Measurements from ENCODE around the gene TOLLIP.
"Not testable (repeated sequence)": the region's sequence is repeated elsewhere in the genome, so short reads cannot be mapped to it uniquely, and the experiment has no call there.

TOLLIP gene

DNA sequence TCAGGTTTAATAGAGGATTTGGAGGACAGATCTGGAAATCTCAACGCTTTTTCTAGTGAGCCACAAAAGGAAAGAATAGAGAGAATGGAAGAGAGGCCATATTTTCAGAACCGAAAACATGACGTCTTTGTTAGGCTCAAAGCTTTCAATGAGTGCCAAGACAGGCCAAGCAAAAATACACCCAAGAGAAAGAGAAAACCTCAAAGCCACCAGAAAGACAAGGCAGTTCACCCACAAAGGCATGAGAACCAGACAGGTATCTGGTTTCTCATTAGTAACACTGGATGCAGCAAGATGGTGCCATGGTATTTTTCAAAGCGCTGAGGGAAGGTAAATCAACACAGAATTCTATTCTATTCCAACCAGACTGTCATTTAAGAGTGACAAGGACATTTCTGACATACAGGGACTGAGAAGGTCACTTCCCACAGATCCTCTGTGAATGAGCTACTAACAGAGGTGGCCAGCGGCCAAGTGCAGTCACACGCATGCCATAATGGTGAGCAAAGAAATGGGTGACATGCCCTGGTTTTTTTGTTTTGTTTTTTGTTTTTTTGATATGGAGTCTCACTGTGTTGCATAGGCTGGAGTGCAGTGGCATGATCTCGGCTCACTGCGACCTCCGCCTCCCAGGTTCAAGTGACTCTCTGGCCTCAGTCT is 41.9 kb downstream of the TOLLIP start:
- DNase-seq (ENCODE audit: extremely low read depth in 1 of 2, low read depth in 1 of 2) = no peak

DNA sequence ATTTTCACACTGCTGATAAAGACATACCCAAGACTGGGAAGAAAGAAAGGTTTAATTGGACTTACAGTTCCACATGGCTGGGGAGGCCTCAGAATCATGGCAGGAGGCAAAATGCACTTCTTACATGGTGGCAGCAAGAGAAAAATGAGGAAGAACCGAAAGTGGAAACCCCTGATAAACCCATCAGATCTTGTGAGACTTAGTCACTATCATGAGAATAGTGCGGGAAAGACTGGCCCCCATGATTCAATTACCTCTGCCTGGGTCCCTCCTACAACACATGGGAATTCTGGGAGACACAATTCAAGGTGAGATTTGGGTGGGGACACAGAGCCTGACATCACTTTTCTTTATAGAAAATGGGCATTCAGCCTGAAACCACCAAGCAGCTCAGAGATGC is 42.5 kb downstream of the TOLLIP start:
- not testable (repeated sequence) for DNase-seq (ENCODE audit: extremely low read depth in 1 of 2, low read depth in 1 of 2)

DNA sequence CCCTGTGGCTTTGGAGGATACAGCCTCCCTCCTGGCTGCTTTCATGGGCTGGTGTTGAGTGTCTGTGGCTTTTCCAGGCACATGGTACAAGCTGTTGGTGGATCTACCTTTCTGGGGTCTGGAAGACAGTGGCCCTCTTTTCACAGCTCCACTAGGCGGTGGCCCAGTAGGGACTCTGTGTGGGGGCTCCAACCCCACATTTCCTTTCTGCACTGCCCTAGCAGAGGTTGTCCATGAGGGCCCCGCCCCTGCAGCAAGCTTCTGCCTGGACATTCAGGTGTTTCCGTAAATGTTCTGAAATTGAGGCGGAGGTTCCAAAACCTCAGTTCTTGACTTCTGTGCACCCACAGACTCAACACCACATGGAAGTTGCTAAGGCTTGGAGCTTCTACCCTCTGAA is 44.0 kb downstream of the TOLLIP start:
- not testable (repeated sequence) for DNase-seq (ENCODE audit: extremely low read depth in 1 of 2, low read depth in 1 of 2)

DNA sequence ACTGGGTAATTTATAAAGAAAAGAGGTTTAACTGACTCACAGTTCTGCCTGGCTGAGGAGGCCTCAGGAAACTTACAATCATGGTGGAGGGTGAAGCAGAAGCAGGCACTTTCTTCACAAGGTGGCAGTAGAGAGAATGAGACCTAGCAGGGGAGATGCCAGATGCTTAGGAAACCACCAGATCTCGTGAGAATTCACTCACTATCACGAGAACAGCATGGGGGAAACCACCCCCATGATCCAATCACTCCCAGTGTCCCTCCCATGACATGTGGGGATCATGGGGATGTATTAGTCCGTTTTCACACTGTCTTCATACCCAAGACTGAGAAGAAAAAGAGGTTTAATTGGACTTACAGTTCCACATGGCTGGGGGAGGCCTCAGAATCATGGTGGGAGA is 45.0 kb downstream of the TOLLIP start:
- not testable (repeated sequence) for DNase-seq (ENCODE audit: extremely low read depth in 1 of 2, low read depth in 1 of 2)

DNA sequence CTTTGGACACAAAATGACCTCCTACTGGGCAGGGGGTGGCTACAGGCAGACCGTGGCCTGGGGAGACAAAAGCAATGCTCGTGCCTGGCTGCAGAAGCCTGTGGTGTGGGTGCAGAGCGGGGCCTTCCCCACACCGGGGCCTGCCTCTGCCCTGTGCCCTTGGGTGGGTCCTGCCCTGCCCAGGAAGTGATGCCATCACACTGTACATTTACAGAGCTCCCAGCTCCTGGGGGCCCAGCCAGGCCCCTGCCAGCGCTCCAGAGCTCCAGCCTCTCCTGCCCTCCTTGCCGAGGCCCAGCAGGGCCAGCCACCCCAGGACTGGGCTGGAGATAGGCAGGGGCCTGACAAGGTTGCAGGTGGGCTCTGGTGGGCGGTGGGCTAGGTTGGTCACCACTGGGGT is 46.4 kb downstream of the TOLLIP start:
- DNase-seq (ENCODE audit: extremely low read depth in 1 of 2, low read depth in 1 of 2) = no peak

DNA sequence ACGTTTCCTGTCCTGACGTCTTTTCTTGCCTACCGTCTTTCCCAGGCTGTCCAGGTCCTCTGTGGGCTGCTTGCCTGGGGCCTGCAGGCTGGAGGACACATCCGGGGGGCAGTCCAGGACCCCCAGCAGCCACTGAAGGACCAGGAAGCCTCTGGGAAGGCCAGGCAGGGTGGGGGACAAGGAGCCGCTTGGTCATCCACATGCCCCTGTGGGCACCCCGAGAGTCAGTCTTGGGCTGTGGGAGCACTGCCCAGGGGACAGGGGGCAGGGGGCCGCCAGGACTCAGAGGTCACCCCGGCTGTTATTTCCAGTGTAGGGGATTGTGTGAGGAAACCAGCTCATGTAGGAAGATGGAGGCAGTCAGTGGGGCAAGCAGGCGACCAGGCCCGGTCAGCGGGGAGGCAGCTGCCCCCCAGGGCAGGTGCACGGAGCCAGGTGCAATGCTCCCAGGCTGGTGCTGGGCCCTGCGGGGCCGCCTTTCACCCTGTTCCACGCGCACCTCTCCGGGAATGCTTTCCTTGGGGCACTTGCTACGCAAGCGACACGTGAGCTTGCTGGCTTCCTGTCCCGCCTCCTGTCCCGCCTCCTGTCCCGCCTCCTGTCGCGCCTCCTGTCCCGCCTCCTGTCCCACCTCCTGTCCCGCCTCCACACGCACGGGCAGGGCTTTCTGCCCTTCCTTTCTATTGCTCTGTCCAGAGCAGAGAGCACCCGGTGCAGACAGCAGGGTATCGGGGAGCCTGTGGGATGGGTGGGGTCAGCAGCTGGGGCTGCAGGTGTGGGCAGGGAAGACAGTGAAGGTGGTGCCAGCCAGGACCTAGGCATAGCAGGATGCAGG is 47.0 kb downstream of the TOLLIP start:
- peak; percentile 57 to 73 for DNase-seq (ENCODE audit: extremely low read depth in 1 of 2, low read depth in 1 of 2)

DNA sequence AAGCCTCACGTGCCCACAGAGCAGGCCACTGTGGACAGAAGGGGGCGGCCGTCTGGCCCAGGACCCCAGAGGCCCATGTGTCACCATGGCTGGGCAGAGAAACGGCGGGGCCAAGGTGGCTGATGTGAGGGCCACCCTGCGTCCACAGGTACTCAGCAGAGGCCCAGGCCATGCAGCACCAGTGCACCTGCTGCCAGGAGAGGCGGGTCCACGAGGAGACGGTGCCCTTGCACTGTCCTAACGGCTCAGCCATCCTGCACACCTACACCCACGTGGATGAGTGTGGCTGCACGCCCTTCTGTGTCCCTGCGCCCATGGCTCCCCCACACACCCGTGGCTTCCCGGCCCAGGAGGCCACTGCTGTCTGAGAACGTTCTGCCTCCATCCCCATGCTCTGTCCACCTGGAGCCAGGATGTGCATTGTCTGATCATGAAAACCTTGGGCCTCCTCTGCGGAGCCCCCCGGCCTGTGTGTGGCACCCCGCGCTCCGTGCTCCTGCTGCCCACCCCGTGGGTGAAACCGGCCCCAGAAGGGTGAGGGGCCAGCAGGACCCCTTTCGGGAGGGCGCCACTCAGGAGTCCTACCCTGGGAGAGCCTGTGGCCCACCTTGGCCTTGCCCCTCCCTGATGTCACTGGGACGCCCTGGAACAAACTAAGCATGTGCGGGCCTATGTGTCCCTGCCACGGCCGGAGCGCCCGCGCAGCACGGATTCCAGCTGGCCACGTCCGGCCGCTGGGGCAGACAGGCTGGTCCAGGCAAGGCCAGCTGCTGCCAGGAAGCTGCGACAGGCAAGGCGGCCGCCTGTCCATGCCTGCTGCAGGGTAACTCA is 48.0 kb downstream of the TOLLIP start:
- no peak for DNase-seq (ENCODE audit: extremely low read depth in 1 of 2, low read depth in 1 of 2)

DNA sequence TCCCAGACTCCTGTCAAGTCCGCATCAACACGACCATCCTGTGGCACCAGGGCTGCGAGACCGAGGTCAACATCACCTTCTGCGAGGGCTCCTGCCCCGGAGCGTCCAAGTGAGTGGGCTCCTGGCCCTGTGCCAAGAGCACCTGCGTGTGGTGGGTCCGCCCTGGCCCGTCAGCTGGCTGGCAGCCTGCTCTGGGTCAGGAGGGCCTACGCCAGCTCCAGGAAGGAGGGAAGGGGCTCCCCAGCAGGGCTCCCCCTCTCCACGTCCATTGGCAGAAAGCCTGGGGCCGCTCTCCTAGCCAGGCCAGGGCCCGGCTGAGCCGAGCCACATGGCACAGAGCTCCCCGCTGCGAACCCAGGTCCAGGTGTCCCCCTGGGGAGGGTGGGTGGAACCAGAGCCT is 48.8 kb downstream of the TOLLIP start:
- no peak for DNase-seq (ENCODE audit: extremely low read depth in 1 of 2, low read depth in 1 of 2)

DNA sequence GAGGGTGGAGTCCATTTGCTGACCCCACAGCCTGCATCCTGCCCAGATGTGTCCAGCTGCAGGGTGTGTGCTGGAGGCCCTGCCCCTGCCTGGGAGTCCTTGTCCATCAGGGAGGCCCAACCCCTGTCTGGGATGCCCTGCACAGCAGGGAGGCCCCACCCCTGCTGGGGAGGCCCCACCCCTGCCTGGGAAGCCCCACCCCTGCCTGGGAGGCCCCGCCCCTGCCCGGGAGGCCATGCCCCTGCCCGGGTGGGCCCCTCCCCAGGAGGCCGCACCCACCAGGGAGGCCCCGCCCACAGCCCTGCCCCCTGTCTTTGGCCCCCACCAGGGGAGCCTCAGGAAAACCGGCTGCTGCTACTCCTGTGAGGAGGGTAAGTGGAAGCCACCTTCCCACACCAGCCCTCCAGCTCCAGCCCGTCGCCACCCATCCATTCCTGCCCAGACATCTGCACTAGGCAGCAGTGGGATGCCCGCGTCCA is 49.4 kb downstream of the TOLLIP start:
- peak in 1 of 2 donors; percentile 19 for DNase-seq (ENCODE audit: extremely low read depth in 1 of 2, low read depth in 1 of 2)

DNA sequence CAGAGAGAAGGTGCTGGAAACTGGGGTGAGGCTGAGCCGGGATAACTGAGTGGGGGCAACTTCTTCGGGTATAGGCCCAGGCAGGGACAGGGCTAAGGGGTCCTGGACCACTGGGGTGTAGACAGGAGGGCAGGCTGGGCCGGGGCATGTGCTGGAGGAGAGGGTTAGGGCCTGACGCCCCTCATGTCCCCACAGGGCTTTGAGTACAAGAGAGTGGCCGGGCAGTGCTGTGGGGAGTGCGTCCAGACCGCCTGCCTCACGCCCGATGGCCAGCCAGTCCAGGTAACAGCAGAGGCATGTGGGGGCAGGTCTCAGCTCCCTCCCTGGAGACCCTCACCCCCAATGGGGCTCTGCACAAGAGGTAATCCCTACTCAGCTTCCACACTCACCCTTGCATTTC is 49.9 kb downstream of the TOLLIP start:
- DNase-seq (ENCODE audit: extremely low read depth in 1 of 2, low read depth in 1 of 2) = no peak

DNA sequence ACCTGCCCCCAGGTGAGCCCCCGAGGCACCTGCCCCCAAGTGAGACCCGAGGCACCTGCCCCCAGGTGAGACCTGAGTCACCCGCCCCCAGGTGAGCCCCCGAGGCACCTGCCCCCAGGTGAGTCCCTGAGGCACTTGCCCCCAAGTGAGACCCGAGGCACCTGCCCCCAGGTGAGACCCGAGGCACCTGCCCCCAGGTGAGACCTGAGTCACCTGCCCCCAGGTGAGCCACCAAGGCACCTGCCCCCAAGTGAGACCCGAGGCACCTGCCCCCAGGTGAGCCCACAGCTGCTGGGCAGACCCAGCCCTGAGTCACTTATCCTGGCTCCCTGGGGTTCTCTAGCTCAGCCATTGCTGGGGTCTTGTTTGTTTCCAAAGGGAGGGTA is 50.4 kb downstream of the TOLLIP start:
- no peak for DNase-seq (ENCODE audit: extremely low read depth in 1 of 2, low read depth in 1 of 2)

DNA sequence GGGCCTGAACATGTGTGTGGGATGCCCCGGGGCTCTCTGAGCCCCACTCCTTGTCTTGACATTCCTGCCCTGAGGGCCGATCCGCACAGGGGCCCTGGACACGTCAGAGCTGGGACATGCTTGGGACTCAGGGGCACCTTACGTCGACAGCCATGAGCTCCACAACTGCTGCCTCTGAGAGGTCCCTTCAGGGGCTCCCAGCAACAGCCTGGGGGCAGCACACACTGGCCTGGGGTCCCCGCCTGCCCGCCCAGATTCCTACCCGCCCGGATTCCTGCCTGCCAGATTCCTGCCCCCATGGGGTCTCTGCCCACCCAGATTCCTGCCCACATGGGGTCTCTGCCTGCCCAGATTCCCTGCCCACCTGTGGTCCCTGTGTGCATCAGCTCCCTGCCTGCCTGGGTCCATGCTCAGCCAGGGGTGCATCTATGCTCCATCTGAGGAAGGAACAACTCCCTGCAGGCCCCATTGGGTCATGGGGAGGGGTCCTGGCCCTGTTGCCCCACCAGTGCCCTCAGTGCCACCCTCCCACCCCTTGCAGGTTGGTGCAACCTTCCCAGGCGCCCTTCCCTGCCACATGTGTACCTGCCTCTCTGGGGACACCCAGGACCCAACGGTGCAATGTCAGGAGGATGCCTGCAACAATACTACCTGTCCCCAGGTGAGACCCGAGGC is 50.9 kb downstream of the TOLLIP start:
- no peak for DNase-seq (ENCODE audit: extremely low read depth in 1 of 2, low read depth in 1 of 2)

DNA sequence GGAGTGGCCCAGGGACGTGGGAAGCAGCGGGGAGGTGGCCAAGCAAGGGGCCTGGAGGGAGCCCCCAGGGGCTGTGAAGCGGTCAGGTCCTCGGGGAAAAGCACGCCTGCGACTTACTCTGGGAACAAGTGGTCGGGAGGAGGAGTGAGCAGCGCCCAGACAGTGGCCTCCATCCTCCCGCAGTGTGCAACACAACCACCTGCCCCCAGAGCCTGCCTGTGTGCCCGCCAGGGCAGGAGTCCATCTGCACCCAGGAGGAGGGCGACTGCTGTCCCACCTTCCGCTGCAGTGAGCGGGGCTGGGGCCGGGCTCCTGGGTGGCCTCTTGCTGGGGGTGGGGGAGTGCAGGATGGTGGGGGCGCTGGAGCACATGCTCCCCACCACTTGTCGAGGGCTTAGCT is 51.5 kb downstream of the TOLLIP start:
- no peak for DNase-seq (ENCODE audit: extremely low read depth in 1 of 2, low read depth in 1 of 2)

DNA sequence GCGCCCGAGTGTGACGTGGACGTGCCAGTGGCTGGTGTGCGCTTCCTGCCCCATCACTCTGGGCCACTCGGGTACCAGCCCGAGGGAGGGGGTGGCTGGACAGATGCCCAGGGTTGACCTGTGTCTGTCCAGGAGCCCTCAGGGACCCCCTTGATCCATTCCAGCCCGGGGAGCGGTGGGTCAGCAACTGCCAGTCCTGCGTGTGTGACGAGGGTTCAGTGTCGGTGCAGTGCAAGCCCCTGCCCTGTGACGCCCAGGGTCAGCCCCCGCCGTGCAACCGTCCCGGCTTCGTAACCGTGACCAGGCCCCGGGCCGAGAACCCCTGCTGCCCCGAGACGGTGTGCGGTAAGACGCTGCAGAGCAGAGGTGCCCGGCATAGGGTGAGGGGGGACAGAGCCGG is 52.1 kb downstream of the TOLLIP start:
- no peak for DNase-seq (ENCODE audit: extremely low read depth in 1 of 2, low read depth in 1 of 2)

DNA sequence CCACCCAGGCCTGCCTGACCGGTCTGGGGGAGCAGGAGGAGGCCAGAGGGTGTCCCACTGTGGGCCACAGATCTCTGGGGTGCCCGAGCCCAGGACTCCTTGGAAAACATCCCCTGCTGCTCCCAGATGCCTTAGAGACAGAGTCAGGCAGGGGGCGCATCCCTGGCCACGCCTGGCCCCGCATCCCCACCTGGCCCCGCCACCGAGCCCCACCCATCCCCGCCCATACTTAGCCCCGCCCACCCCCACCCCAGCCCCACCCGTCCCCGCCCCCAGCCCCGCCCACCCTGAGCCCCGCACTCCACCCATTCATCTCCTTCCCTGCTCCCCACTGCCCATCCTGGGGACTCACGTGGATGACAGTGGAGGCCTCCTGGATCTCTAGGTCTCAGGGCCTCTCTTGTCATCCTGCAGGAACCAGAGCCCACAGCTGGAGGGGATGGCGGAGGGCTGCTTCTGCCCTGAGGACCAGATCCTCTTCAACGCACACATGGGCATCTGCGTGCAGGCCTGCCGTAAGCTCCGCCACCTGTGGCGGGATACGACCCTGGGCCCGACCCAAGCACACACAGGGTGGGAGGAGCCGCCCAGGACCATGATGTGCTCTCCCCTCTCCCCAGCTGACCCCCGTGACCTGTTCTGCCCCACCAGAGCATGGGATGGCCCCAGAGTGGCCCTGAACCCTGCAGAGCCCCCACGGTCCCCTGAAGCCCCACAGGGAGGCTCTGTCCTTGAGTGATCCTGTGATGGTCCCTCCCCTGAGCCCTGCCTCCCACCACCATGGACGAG is 53.0 kb downstream of the TOLLIP start:
- DNase-seq (ENCODE audit: extremely low read depth in 1 of 2, low read depth in 1 of 2) = no peak

DNA sequence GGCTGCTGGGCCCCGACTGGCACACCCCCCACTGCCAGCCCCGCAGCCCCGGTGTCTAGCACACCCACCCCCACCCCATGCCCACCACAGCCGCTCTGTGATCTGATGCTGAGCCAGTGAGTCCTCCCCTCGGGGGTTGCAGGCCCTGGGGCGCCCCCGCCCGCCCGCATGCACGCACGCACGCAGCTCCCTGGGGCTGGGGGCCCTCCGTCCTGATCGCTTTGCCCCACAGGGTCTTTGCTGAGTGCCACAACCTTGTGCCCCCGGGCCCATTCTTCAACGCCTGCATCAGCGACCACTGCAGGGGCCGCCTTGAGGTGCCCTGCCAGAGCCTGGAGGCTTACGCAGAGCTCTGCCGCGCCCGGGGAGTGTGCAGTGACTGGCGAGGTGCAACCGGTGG is 54.3 kb downstream of the TOLLIP start:
- DNase-seq (ENCODE audit: extremely low read depth in 1 of 2, low read depth in 1 of 2) = no peak

DNA sequence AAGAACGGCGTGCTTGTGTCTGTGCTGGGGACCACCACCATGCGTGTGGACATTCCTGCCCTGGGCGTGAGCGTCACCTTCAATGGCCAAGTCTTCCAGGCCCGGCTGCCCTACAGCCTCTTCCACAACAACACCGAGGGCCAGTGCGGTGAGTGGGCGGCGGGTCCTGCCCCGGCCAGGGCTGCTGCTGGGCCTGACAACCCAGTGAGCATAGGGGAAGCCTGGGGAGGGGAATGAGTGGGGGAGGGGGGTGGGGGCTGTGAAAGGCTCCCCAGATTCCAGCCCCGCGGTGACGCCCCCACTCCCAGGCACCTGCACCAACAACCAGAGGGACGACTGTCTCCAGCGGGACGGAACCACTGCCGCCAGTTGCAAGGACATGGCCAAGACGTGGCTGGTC is 54.7 kb downstream of the TOLLIP start:
- no peak for DNase-seq (ENCODE audit: extremely low read depth in 1 of 2, low read depth in 1 of 2)

DNA sequence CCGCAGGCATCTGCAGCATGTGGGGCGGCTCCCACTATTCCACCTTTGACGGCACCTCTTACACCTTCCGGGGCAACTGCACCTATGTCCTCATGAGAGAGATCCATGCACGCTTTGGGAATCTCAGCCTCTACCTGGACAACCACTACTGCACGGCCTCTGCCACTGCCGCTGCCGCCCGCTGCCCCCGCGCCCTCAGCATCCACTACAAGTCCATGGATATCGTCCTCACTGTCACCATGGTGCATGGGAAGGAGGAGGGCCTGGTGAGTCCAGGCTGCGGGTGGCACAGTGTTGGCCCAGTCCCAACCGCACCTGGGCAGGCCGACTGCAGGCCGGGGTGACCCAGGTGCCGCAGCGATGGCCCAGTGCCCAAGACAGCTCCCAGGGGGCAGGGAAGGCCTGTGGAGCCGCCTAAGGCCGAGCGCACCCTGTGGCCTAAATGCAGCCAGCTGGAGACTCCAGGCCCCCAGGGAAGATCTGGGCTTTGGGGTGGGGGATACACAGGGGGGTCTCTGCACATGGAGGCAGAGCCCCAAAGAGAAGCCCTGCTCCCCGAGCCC is 55.3 kb downstream of the TOLLIP start:
- DNase-seq (ENCODE audit: extremely low read depth in 1 of 2, low read depth in 1 of 2) = no peak

DNA sequence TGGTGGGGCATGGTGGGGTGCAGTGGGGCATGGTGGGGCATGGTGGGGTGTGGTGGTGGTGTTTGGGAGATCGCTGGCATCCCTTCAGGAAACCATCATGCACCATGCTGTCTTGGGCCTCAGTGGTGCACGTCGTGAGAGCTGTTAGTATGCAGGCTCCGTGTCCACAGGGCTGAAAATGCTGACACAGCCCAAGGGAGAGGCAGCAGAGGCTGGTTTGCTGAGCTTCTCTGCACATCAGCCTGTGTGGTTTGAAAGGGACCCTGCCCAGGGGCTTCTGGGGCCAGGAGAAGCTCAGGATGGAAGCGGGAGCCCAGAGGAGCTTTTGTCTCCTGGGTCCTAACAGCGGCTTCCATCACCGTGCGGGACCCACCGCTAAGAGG is 56.3 kb downstream of the TOLLIP start:
- DNase-seq (ENCODE audit: extremely low read depth in 1 of 2, low read depth in 1 of 2) = no peak

Data from activated CD8-positive, alpha-beta memory T cell treated with anti-CD3 and anti-CD28 coated beads for 1 hour (primary cell).